ENCODE measurements around the gene UBE2L5. TPM values are rescaled to one million over a fixed set of nuclear protein-coding genes. Genes with fewer than 3 reads are reported as not detected.

UBE2L5 gene
- total RNA-seq, 1 experiment from 2014 or later = 0.13 TPM

DNA sequence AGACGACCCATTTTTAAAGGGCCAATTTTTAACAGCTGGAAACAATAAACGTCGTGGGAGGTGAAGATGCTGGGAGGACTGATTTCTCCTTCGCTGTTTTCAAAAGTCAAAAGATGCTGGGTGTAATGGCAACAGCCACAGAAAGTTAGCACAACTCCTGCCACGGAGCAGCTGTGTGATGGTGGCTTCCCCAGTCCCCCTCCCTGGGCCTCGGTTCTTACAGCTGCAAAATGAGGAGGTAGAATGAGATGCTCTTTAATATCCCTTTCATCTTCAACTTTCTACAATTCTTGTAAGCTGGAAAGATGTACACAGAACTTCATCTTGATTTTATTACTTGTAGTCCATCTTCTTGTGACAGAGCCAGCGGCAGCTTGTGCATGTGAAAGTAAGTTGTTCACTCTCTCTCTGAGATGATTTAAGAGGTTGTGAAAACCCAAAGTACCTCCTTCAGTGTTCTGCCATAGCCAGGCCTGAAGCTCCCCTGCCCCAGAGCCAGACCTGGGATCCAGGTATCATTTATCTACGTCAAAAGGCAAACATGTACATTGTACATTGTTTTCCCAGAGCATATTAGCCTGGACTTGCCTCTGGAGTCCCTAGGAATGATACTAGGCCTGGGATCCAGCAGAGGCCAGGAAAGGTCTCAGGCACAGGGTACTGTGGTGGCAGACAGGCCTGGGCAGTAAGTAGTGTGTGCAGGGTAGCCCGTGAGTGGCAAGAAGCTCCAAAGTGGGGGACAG, 3.4 kb upstream of the UBE2L5 start (continued):
- TF ChIP-seq TCF7 (CRISPR knock-in tag; IDR thresholded peaks at IDR 0.05; ENCODE audit: low read depth) (no peak), ZNF219 (CRISPR knock-in tag; IDR thresholded peaks at IDR 0.05; ENCODE audit: borderline replicate concordance) (no peak), JAZF1 (CRISPR knock-in tag; IDR thresholded peaks at IDR 0.05) (no peak)
- TF ChIP-seq, protein P1, sequence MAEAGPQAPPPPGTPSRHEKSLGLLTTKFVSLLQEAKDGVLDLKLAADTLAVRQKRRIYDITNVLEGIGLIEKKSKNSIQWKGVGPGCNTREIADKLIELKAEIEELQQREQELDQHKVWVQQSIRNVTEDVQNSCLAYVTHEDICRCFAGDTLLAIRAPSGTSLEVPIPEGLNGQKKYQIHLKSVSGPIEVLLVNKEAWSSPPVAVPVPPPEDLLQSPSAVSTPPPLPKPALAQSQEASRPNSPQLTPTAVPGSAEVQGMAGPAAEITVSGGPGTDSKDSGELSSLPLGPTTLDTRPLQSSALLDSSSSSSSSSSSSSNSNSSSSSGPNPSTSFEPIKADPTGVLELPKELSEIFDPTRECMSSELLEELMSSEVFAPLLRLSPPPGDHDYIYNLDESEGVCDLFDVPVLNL (CRISPR knock-in tag; IDR thresholded peaks at IDR 0.05; ENCODE audit: borderline replicate concordance, low read depth) = no peak

DNA sequence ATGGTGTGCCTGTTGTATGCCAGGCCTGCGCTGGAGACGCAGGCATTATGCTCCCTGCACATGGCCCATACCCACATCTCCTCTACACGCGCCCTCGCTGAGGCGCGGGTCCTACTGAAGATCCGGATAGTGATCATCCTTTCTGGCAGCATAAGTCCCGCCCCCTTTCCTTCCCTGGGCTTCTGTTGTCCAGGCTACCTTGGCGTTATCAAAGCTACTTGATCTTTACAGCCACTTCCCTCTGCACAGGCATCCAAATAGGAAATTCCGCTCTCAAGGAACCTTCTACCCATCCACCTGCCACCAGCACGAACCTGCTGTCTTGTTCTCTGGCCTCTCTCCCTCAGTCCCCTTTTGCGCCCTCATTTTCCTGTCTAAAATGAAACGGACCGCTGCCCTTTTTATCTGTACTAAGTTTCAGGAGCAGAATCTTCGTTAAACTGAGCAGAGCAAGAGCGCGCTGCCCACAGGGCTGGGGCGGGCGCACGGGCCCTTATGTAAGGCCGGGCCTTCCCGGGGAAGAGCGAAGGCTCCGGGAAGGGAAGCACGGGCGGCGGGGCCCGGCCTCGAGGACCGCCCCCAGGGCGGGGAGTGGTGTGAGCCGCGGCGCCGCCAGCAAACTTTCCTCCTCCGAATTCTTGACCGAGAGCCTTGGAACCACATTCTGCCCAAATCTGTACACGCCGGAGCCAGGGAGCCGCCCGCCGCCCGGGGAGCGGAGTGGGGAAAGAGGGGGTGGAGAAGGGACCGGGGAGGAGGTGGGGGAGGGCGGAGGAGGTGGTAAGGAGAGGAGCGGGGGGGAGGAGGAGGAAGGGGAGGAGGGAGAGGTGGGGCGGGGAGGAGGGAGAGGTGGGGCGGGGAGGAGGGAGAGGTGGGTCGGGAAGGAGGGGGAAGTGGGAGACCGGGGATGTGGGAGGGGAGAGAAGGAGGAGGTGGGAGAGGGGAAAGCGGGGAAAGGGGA, 920 bp upstream of the UBE2L5 start:
- ChIA-PET CTCF (interaction anchor here (0.6 to 1.7 kb wide), 10 partner anchors 13 to 1558 kb away, joined by 3 to 6 read pairs (median 4); no protein-coding TSS in a partner anchor), POLR2A (interaction anchor here (1.1 to 1.3 kb wide), 7 partner anchors 14 to 289 kb away, joined by 3 to 13 read pairs (median 5); partner anchors contain the start of gene HMGB1)
- Mint-ChIP-seq H3K4me1 (peaks cover 16% of the 10 kb centered on the region), H3K36me3 (no peaks in the 10 kb centered on the region), H3K27ac (peak overlapping the region; percentile 91), H3K4me3 (peak overlapping the region; percentile 82), H3K27me3 (ENCODE audit: low read depth) (peaks cover 18% of the 10 kb centered on the region), H3K9me3 (no peaks in the 10 kb centered on the region)
- ATAC-seq (peak; percentile 64), DNase-seq (ENCODE audit: low spot score) (peak; percentile 72)
- TF ChIP-seq, protein P2, sequence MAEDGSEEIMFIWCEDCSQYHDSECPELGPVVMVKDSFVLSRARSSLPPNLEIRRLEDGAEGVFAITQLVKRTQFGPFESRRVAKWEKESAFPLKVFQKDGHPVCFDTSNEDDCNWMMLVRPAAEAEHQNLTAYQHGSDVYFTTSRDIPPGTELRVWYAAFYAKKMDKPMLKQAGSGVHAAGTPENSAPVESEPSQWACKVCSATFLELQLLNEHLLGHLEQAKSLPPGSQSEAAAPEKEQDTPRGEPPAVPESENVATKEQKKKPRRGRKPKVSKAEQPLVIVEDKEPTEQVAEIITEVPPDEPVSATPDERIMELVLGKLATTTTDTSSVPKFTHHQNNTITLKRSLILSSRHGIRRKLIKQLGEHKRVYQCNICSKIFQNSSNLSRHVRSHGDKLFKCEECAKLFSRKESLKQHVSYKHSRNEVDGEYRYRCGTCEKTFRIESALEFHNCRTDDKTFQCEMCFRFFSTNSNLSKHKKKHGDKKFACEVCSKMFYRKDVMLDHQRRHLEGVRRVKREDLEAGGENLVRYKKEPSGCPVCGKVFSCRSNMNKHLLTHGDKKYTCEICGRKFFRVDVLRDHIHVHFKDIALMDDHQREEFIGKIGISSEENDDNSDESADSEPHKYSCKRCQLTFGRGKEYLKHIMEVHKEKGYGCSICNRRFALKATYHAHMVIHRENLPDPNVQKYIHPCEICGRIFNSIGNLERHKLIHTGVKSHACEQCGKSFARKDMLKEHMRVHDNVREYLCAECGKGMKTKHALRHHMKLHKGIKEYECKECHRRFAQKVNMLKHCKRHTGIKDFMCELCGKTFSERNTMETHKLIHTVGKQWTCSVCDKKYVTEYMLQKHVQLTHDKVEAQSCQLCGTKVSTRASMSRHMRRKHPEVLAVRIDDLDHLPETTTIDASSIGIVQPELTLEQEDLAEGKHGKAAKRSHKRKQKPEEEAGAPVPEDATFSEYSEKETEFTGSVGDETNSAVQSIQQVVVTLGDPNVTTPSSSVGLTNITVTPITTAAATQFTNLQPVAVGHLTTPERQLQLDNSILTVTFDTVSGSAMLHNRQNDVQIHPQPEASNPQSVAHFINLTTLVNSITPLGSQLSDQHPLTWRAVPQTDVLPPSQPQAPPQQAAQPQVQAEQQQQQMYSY (CRISPR knock-in tag; IDR thresholded peaks at IDR 0.05) = peak; percentile 44; the same call in 1 of the 2 replicates
- TF ChIP-seq JAZF1 (CRISPR knock-in tag; IDR thresholded peaks at IDR 0.05) (no peak), FOXK1 (CRISPR knock-in tag; IDR thresholded peaks at IDR 0.05) (0 out of 2 replicates have a peak, but pooled peaks have one; percentile 30), FOXP1 (CRISPR knock-in tag; IDR thresholded peaks at IDR 0.05; ENCODE audit: borderline replicate concordance) (0 out of 2 replicates have a peak, but pooled peaks have one; percentile 47)
- TF ChIP-seq, protein P3, sequence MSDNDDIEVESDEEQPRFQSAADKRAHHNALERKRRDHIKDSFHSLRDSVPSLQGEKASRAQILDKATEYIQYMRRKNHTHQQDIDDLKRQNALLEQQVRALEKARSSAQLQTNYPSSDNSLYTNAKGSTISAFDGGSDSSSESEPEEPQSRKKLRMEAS (CRISPR knock-in tag; IDR thresholded peaks at IDR 0.05) = peak; percentile 50; the same call in 1 of the 2 replicates

DNA sequence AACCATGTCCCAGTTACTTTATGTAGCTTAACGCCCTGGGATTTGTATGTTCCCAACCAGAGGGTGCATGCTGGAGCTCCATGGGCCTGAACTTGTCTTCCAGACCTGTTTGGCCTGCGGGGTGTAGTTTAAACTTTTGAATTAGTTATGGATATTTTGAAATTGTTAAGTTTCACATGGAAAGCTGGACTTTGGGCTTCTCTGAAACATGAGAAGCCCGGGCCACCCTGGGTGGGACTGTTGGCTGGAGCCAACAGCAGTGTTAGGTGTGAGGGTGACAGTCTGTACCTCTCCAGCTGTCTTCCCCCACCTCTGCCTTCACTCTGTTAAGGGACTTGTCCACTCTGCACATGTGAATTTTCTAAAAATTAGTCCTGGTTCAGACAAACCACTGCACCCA, 1.6 kb downstream of the UBE2L5 start:
- H3K36me3 Mint-ChIP-seq = no peaks in the 10 kb centered on the region
- CTCF ChIA-PET = no interaction called here

DNA sequence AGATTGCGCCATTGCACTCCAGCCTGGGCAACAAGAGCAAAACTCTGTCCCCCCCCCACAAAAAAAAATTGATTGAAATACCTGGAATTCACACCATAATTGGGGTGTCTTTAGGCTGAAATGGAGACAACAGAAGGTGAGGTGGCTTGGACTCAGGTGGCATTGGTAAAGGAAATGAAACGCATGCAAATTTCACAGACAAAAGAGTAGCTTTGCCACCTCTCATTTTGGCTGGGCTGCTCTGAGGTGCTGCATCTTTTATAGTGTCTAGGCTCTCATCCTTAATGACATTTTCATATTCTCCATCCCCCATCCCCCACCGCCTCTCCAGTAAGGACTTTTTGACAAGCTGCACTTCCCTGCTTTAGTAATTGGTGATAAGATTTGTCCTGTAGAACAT, 6.9 kb downstream of the UBE2L5 start:
- H3K9me3 Mint-ChIP-seq = no peaks in the 10 kb centered on the region
- H3K27me3 Mint-ChIP-seq (ENCODE audit: low read depth) = no peaks in the 10 kb centered on the region
- ATAC-seq = no peak
- peaks cover 14% of the 10 kb centered on the region for H3K4me1 Mint-ChIP-seq
- no peak for DNase-seq (ENCODE audit: low spot score)
- H3K36me3 Mint-ChIP-seq = no peaks in the 10 kb centered on the region
- CTCF ChIA-PET = no interaction called here
- POLR2A ChIA-PET = no interaction called here
- H3K27ac Mint-ChIP-seq = no peak overlapping the region
- H3K4me3 Mint-ChIP-seq = no peak overlapping the region
- TF ChIP-seq, protein P4, sequence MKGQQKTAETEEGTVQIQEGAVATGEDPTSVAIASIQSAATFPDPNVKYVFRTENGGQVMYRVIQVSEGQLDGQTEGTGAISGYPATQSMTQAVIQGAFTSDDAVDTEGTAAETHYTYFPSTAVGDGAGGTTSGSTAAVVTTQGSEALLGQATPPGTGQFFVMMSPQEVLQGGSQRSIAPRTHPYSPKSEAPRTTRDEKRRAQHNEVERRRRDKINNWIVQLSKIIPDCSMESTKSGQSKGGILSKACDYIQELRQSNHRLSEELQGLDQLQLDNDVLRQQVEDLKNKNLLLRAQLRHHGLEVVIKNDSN (CRISPR knock-in tag; IDR thresholded peaks at IDR 0.05) = no peak
- TF ChIP-seq ZNF121 (CRISPR knock-in tag; IDR thresholded peaks at IDR 0.05) = no peak
- TF ChIP-seq EMX1 (CRISPR knock-in tag; IDR thresholded peaks at IDR 0.05) = no peak
- TF ChIP-seq RORB (CRISPR knock-in tag; IDR thresholded peaks at IDR 0.05) = no peak
- TF ChIP-seq CREM (CRISPR knock-in tag; IDR thresholded peaks at IDR 0.05) = no peak
- TF ChIP-seq, protein P5, sequence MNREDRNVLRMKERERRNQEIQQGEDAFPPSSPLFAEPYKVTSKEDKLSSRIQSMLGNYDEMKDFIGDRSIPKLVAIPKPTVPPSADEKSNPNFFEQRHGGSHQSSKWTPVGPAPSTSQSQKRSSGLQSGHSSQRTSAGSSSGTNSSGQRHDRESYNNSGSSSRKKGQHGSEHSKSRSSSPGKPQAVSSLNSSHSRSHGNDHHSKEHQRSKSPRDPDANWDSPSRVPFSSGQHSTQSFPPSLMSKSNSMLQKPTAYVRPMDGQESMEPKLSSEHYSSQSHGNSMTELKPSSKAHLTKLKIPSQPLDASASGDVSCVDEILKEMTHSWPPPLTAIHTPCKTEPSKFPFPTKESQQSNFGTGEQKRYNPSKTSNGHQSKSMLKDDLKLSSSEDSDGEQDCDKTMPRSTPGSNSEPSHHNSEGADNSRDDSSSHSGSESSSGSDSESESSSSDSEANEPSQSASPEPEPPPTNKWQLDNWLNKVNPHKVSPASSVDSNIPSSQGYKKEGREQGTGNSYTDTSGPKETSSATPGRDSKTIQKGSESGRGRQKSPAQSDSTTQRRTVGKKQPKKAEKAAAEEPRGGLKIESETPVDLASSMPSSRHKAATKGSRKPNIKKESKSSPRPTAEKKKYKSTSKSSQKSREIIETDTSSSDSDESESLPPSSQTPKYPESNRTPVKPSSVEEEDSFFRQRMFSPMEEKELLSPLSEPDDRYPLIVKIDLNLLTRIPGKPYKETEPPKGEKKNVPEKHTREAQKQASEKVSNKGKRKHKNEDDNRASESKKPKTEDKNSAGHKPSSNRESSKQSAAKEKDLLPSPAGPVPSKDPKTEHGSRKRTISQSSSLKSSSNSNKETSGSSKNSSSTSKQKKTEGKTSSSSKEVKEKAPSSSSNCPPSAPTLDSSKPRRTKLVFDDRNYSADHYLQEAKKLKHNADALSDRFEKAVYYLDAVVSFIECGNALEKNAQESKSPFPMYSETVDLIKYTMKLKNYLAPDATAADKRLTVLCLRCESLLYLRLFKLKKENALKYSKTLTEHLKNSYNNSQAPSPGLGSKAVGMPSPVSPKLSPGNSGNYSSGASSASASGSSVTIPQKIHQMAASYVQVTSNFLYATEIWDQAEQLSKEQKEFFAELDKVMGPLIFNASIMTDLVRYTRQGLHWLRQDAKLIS (CRISPR knock-in tag; IDR thresholded peaks at IDR 0.05; ENCODE audit: borderline replicate concordance) = no peak

More for the DNA sequence above, 1.6 kb downstream of the UBE2L5 start:
- Mint-ChIP-seq H3K4me3 (no peak overlapping the region), H3K9me3 (no peaks in the 10 kb centered on the region), H3K27me3 (ENCODE audit: low read depth) (peaks cover 16% of the 10 kb centered on the region), H3K4me1 (peaks cover 14% of the 10 kb centered on the region), H3K27ac (no peak overlapping the region)
- ATAC-seq (no peak), DNase-seq (ENCODE audit: low spot score) (no peak)
- no peak for TF ChIP-seq GTF2I (CRISPR knock-in tag; conservative IDR thresholded peaks at IDR 0.05)
- POLR2A ChIA-PET = interaction anchor here (0.5 kb wide), 1 partner anchor 19 kb away, joined by 3 read pairs; no protein-coding TSS in a partner anchor

All from WTC11 (cell line).